Dermis microvascular lymphatic vessel endothelial cell (primary cell): ENCODE data around the gene PLXDC1. TPM values are rescaled to one million over a fixed set of nuclear protein-coding genes. Genes with fewer than 3 reads are reported as not detected.
"Not testable (repeated sequence)": the region's sequence is repeated elsewhere in the genome, so short reads cannot be mapped to it uniquely, and the experiment has no call there.

Source experiments
- DNase-seq, 2 donors: peaks; one replicate each; pipeline versions ENCODE4 v3.0.0 to v3.0.0-alpha.2; 2010; ENCODE audit warnings: low read depth in 2 of 2
- total RNA-seq: library from RNA; depleted of rRNA; stranded (reverse); fragments of >200 nt; gene quantifications from 2 replicates; pipeline ENCODE4 v1.2.1, GENCODE V29; 2014

Gene PLXDC1
- total RNA-seq, 1 donor from 2014 or later, result not detected

DNA sequence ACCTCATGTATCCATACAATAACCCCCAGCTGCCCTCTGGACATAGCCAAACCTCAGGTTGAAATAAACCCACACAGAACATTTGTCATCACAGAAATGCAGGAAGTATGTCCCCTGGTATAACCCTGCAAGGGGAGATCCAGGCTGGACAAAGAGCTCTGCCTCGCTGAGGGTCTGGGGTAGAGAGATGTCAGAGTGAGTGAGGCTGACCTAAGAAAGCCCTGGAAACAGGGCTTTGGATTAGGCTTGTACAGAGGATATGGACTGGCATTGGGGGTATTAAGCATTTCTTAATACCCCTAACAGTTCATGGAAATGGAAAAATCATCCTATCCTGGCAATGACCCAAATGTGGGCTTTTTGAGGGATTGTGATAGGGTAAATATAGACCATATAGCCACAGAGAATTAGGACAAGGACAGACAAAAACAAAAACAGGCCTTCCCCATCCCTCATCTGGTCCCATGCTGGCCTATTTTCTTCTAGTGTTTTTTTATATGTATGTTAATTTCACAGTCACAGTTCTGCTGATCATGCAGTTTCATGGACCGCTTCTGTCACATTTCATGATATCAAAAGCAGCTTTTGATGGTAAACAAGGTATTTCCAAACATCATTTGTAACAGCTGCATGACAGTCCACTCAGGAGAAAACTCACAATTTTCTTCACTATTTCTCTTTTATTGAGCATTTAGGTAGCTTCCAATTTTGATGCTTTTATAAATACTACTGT is 26.1 kb downstream of the PLXDC1 start:
- DNase-seq, result no peak

DNA sequence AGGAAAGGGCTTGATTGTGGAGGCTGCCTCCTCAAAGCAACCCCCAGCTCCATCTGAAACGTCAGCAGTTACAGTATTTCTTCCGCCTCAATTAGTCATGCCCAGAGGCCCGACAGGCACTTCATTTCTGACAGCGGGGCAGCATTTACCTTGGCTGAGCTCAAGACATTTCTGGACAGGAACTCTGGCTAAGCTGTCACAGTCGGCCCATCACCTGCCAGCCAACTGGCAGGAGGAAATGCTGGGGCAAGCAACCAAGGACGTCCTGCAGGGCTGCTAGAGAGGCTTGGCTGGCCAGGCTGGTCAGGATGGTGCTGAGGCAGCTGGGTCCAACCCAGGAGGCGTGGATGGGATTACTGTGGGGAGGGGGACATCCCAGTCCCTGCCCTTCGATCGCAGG is 27.8 kb downstream of the PLXDC1 start:
- no peak for DNase-seq

DNA sequence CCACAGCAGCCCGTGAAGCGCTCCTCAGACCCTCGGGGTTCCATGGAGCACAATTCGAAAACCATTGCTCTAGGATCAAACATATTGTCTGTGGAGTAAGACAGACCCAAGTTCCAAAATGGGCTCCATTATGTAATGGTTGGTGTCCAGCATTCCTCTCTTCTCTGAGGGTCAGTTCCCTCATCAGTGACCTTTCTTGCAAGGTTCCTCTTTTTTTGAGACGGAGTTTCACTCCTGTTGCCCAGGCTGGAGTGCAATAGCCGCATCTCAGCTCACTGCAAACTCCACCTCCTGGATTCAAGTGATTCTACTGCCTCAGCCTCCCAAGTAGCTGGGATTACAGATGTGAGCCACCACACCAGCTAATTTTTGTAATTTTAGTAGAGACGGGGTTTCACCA is 28.4 kb downstream of the PLXDC1 start:
- no peak for DNase-seq

GRCh38 chr17:39121919-39122318 is 29.5 kb downstream of the PLXDC1 start:
- not testable (repeated sequence) for DNase-seq

DNA sequence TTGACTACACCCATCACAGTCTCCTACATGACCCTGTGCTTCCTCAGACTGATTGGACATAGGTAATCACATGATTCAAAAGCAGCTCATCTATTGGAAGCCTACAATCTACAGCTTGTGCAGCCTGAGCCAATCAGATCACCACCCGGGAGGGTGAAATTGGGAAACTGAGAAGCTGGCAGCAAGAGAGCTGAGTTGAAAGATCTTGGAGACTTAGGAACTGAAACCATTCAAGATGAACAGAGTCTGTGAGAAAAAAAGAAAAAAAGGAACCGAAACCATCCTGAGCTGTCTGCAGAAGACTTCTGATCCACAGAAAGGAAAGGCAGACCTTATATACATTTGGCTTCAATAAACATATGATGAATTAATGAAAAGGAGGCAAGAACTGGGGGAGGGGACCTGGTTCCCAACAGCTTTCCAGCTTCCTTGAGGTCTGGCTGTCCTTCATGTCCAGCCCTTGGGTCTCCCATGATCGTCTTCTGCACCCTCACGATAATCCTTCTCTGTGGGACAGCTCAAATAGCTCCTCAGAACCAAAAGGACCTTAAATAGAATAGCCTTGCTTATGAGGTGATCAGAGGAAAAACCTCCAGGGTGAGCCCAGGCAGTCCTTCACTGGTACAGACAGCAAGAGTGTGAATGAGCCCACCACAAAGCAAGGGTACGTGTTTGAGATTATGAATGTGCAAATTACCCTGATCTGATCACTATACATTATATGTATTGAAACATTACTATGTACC is 32.6 kb downstream of the PLXDC1 start:
- no peak for DNase-seq

DNA sequence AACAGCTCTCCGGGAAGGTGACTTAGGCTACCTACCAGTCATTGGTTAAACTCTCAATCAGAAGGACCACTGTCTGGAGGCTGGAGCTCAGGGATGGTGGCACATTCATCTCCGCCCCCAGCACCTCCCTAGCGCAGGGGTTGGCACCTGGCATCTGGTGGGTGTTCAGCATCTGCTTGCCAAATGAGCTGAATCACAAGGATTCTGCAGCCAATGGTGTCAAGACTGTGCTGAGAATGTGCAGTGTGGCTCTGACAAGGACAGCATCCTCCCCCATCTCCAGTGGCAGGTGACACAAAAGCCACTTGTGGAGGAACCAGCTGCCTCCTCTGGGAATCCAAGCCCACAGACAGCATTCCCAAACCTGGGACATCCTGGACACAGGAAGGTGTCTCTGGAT is 35.2 kb downstream of the PLXDC1 start:
- no peak for DNase-seq

DNA sequence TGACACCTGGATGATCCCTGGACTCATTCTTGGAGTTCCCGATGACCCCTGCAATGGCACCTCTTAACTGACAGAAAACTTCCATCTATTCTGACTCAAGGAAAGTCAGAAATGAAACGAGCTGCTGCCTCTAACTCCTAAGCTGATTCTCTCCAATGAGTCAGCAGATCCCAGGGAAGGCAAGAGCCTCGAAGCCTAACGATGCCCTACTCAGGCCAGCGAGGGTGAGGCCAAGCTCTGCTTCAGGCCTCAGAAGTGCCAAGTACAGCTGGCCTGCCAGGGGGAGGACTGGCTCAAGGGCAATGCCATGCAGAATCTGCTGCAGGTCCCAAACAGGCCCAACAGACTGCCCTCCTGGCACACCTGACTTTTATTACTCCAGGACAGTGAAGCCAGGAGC is 36.3 kb downstream of the PLXDC1 start:
- DNase-seq, result no peak

- DNase-seq, result no peak
Observed at GRCh38 chr17:39114723-39115122, 36.7 kb downstream of the PLXDC1 start.

- DNase-seq, result no peak
Observed at GRCh38 chr17:39113871-39114270, 37.6 kb downstream of the PLXDC1 start.

GRCh38 chr17:39110435-39111136 is 40.9 kb downstream of the PLXDC1 start:
- no peak for DNase-seq

- DNase-seq, result no peak
Observed at GRCh38 chr17:39108461-39109375, 42.7 kb downstream of the PLXDC1 start.

DNA sequence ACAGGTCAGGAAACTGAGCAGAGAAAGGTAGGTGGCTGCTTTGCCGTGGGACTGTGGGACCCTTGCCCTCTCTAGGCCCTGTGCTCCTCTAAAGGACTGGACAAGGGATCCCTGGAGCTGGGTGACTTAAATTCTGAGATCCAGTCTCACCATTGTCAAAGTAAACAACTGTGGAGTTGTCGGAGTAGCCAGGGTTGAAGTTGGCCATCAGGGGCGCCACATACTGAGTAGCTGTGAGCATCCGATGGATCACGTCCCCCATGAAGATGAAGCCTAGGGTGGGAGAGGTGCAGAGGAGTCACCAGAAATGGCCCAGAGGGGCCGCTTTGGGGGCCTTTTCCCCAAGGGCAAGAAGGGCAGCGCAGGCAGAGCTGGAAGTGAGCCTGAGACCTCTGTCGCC is 43.5 kb downstream of the PLXDC1 start:
- no peak for DNase-seq

DNA sequence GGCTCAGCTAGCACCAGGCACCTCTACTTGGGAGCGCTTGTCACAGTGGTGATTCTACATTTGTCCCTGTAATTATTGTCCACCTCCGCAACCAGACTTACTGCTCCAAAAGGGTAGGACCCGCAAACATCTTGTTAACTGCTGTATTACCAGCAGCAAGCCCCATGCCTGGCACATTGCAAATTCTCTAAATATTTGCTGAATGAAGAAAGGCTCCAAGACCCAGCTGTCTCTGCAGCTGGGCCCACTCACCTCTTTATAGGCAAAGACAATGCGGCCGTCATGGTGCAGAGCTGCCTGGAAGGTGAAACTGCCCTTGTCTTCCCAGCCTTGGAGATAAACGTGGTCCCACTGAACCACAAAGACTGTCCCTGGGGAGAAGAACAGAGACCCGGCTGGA is 44.3 kb downstream of the PLXDC1 start:
- DNase-seq, result no peak

DNA sequence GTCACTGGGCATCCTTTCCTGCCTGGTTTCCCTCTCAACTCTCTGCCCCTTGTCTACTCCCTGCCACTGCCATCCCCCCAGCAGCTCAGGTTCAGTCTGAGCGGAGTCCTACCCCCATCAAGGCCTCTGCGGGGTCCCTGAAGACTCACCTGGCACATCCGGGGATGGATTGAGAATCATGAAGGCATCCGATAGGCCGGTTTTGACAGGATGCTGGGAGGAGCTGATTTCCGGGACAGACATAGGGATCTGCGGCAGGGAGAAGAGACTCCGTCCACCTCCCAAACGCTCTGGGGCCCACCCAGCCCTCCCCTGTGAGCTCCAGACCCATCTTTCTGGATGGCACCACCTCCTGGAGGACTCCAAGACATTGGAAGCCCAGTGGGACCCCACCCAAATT is 45.7 kb downstream of the PLXDC1 start:
- DNase-seq, result no peak

- no peak for DNase-seq
Observed at GRCh38 chr17:39104657-39105056, 46.8 kb downstream of the PLXDC1 start.

- DNase-seq, result peak in 1 of 2 donors; percentile 4
Observed at GRCh38 chr17:39104046-39104445, 47.4 kb downstream of the PLXDC1 start.

DNA sequence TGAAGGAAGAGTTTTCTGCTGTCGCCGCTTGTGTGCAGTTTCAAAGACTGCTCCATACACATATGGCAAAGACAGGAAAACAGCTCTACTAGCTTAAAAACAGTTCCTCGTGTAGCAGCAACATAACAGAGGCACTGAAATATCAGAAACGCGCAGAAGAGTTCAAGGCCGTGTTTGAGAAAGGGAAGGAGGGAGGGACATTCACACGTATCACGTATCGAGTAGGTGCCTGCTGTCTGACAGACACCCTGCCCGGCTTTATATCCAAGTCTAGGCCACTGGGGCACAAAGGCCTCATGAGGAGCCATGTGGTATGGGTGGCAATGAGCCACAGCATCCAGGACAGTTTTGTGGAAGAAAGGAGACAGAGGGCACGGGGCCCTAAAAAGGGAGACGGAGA is 50.3 kb downstream of the PLXDC1 start:
- DNase-seq, result no peak

GRCh38 chr17:39100530-39100929 is 50.9 kb downstream of the PLXDC1 start:
- no peak for DNase-seq

GRCh38 chr17:39099663-39100286 is 51.7 kb downstream of the PLXDC1 start:
- DNase-seq, result no peak

DNA sequence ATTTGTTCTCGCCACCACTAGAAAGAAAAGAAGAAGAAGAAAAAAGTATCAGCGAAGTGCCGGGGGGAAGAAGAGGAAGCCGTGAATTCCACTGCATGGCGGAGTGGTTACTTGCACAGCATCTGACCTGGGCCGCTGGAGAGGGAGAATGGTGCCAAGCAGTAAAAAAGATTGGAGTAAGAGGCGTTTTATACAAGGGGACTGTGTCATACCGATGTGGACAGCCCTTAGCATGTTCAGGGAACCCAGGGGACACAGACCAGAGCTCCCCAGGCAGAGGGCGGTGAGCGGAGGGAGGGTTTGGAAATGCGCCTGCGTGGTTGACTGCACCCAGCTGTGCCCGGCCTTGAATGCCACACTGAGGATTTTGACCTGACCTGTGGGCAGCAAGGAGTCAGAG is 52.8 kb downstream of the PLXDC1 start:
- no peak for DNase-seq

DNA sequence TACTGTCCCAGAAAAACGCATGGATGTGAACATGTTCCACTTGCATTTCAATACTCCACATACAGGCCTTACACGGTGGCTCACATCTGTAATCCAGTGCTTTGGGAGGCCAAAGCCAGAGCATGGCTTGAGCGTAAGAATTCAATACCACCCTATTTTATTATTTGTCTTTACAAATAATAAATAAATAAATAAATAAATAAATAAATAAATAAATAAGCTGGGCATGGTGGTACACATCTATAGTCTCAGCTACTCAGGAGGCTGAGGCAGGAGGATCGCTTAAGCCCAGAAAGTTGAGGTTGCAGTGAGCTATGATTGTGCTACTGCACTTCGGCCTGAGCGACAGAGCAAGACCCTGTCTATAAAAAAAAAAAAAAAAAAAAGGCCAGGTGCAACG is 53.9 kb downstream of the PLXDC1 start:
- DNase-seq, result no peak
